Caco-2 (cell line): ENCODE results near the gene PPP1R36. TPM values are rescaled to one million over a fixed set of nuclear protein-coding genes. Genes with fewer than 3 reads are reported as not detected.

ENCODE experiments used
- BruUV-seq: library from RNA; stranded (reverse); fragments of 400-500 nt; replicated peaks from 2 replicates; lab custom pipeline; 2021; lab: Mats Ljungman, UMichigan
- CTCF ChIA-PET: fragments of 300-600 bp; sonication (Branson Sonifier 250); formaldehyde crosslinking; loops from one replicate; lab custom pipeline; 2022; ENCODE audit warnings: antibody characterized with exemption; lab: Charles Lee
- POLR2A ChIA-PET: fragments of 300-600 bp; sonication (Branson Sonifier 250); formaldehyde crosslinking; loops from one replicate; lab custom pipeline; 2022; ENCODE audit warnings: antibody characterized with exemption; lab: Charles Lee
- DNase-seq, 2 experiments: peaks; one replicate each; pipeline versions ENCODE4 v3.0.0 to v3.0.0-alpha.2; 2020 to 2022
- H3K27me3 ChIP-seq: replicated peaks from 2 replicates; pipeline ENCODE4 v1.6.0; 2011; ENCODE audit warnings: low read length; ENCODE audit not compliant: control insufficient read depth, insufficient read depth
- H3K36me3 ChIP-seq: 2 replicates; pipeline ENCODE4 v1.5.1; 2011; ENCODE audit warnings: low read length; ENCODE audit not compliant: control insufficient read depth, insufficient read depth
- H3K4me1 ChIP-seq: fragments of 250-450 bp; sonication (Bioruptor Pico); 2 replicates; pipeline ENCODE4 v1.5.1; 2020; ENCODE audit warnings: mild to moderate bottlenecking
- H3K4me3 ChIP-seq: 2 replicates; pipeline ENCODE4 v1.5.1; 2011; ENCODE audit warnings: low read depth, mild to moderate bottlenecking, control low read depth, low read length
- H3K9me3 ChIP-seq: fragments of 250-450 bp; sonication (Bioruptor Pico); 2 replicates; pipeline ENCODE4 v1.5.1; 2020; ENCODE audit warnings: mild to moderate bottlenecking, moderate library complexity
- H3K27ac Mint-ChIP-seq: one replicate; pipeline ENCODE4 v1.8.0; 2022; ENCODE audit warnings: mixed read lengths; ENCODE audit not compliant: unreplicated experiment
- H3K27me3 Mint-ChIP-seq: one replicate; pipeline ENCODE4 v1.8.0; 2022; ENCODE audit warnings: mixed read lengths; ENCODE audit not compliant: insufficient read depth, unreplicated experiment
- H3K36me3 Mint-ChIP-seq: one replicate; pipeline ENCODE4 v1.8.0; 2022; ENCODE audit warnings: mild to moderate bottlenecking, mixed read lengths; ENCODE audit not compliant: insufficient read depth, unreplicated experiment
- H3K4me1 Mint-ChIP-seq: one replicate; pipeline ENCODE4 v1.8.0; 2022; ENCODE audit warnings: low read depth, mixed read lengths; ENCODE audit not compliant: unreplicated experiment
- H3K4me3 Mint-ChIP-seq: one replicate; pipeline ENCODE4 v1.8.0; 2022; ENCODE audit warnings: mild to moderate bottlenecking, moderate library complexity, mixed read lengths; ENCODE audit not compliant: unreplicated experiment
- H3K9me3 Mint-ChIP-seq: one replicate; pipeline ENCODE4 v1.8.0; 2022; ENCODE audit warnings: mixed read lengths; ENCODE audit not compliant: unreplicated experiment
- intact Hi-C: fragments of 100-400 bp; cut with micrococcal nuclease; formaldehyde crosslinking; loops from one replicate; pipeline ENCODE4 v1.10.0; 2022; ENCODE audit not compliant: unreplicated experiment
- total RNA-seq: library from RNA; stranded (reverse); gene quantifications from 2 replicates; pipeline ENCODE4 v1.2.3, GENCODE V29; 2022
- TF ChIP-seq, protein P1 (sequence below), 2 experiments: fragments of 200-600 bp in 1 of 2; IDR thresholded peaks; 1 replicate in 1 of 2; 2 replicates in 1 of 2; pipeline versions ENCODE4 v1.5.1 to v1.8.0; 2011 to 2022; ENCODE audit warnings: antibody characterized with exemption in 1 of 2, control low read depth in 1 of 2, inconsistent platforms in 1 of 2, low read depth in 1 of 2, low read length in 1 of 2, mild to moderate bottlenecking in 1 of 2, moderate library complexity in 1 of 2; ENCODE audit not compliant: insufficient read depth in 1 of 2, severe bottlenecking in 1 of 2, unreplicated experiment in 1 of 2

The PPP1R36 gene
- total RNA-seq, 1 experiment from 2014 or later, result 2.9 TPM

DNA sequence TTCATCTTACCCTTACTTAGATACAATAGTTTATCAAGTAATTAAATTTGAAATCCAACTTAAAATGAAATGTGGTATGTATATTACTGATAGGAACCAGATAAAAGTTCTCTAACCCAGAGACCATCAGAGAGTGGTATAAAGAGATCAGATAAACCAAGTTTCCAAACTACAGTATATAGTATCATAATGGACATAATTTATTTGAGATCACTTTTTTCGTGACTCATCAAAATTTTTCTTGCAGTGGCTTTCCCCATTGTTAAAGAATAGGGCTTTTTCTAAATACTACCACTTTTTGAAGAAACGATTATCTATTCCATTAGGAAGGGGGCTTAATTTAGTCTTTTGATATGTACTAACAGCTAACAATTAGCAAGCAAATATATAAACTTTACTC, 24.4 kb upstream of the PPP1R36 start:
- Histone ChIP-seq H3K27me3 (no peaks in the 10 kb centered on the region), H3K4me1 (peaks cover 6% of the 10 kb centered on the region; the same call in 1 of the 2 replicates), H3K4me3 (no peak overlapping the region), H3K36me3 (no peaks in the 10 kb centered on the region), H3K9me3 (no peaks in the 10 kb centered on the region)
- BruUV-seq, result no TSS peak
- TF ChIP-seq, protein P1, sequence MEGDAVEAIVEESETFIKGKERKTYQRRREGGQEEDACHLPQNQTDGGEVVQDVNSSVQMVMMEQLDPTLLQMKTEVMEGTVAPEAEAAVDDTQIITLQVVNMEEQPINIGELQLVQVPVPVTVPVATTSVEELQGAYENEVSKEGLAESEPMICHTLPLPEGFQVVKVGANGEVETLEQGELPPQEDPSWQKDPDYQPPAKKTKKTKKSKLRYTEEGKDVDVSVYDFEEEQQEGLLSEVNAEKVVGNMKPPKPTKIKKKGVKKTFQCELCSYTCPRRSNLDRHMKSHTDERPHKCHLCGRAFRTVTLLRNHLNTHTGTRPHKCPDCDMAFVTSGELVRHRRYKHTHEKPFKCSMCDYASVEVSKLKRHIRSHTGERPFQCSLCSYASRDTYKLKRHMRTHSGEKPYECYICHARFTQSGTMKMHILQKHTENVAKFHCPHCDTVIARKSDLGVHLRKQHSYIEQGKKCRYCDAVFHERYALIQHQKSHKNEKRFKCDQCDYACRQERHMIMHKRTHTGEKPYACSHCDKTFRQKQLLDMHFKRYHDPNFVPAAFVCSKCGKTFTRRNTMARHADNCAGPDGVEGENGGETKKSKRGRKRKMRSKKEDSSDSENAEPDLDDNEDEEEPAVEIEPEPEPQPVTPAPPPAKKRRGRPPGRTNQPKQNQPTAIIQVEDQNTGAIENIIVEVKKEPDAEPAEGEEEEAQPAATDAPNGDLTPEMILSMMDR (IDR thresholded peaks at IDR 0.05; ENCODE audit: insufficient read depth in 1 of 2, low read depth in 1 of 2, low read length in 1 of 2, severe bottlenecking in 1 of 2, unreplicated experiment in 1 of 2), result no peak
- ChIA-PET POLR2A (no interaction called here), CTCF (no interaction called here)
- Mint-ChIP-seq H3K27me3 (no peaks in the 10 kb centered on the region), H3K4me3 (no peak overlapping the region), H3K9me3 (no peaks in the 10 kb centered on the region), H3K36me3 (peaks cover 17% of the 10 kb centered on the region), H3K27ac (no peak overlapping the region), H3K4me1 (peaks cover 12% of the 10 kb centered on the region)
- intact Hi-C loops, result no loop called here
- DNase-seq, result no peak

DNA sequence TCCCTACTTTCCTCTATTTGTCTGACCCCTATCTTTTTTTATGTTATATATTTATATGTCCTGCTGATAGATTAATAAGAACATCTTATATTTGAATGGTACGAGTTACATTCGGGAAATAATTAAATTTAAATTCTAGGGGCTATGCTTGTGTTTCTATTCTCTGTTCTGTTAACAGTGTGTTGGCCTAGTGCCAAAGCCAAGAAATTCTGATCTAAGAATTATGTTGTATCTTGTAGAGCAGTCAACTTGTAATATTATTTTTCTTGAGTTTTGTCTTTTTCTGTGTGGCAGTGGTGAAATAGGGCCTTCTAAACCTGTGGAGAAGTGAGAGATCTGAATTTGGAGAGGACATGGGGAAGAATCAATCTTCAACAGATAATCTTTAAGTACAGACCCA, 18.2 kb upstream of the PPP1R36 start:
- POLR2A ChIA-PET, result no interaction called here

DNA sequence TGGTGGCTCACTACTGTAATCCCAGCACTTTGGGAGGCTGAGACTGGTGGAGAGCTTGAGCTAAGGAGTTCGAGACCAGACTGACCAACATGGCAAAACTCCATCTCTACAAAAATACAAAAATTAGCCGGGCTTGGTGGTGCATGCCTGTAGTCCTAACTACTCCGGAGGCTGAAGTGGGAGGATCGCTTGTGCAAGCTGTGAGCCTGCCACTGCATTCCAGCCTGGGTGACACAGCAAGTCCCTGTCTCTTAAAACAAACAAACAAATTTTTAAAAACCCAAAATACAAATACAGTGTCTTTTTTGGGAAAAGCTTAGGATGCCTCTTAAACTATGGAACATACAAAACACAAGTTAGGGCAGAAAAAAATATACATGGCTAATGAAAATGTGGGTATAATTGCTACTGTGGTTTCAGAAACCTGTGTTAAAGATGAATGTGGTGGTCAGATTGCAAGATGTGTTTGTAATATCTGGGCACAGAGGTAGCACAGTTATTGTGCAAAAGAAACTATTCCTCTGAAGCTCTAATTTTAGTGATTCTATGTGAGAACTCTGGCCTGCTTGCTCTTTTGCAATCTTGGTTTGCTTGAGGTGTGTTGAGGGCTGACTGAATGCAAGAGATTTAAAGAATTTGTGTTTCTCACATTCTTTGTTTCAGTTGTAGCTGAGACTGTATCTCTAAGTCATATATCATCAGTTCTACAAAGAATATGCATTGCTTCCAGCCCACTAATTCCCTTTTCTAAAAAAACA, 13.1 kb upstream of the PPP1R36 start:
- DNase-seq, result peak in 1 of 2 experiments; percentile 22
- H3K27ac Mint-ChIP-seq, result peak overlapping the region; percentile 89
- H3K4me3 ChIP-seq, result no peak overlapping the region
- intact Hi-C loops, result no loop called here
- TF ChIP-seq, protein P1 (IDR thresholded peaks at IDR 0.05; ENCODE audit: insufficient read depth in 1 of 2, low read depth in 1 of 2, low read length in 1 of 2, severe bottlenecking in 1 of 2, unreplicated experiment in 1 of 2), result no peak
- peaks cover 12% of the 10 kb centered on the region; the same call in 1 of the 2 replicates for H3K4me1 ChIP-seq
- peaks cover 12% of the 10 kb centered on the region for H3K36me3 Mint-ChIP-seq
- ChIA-PET CTCF (interaction anchor here (1.5 kb wide), 1 partner anchor 26 kb away, joined by 3 read pairs; no protein-coding TSS in a partner anchor), POLR2A (interaction anchor here (0.8 kb wide), 1 partner anchor 109 kb away, joined by 3 read pairs; no protein-coding TSS in a partner anchor)
- peaks cover 6% of the 10 kb centered on the region; the same call in 1 of the 2 replicates for H3K9me3 ChIP-seq
- no peaks in the 10 kb centered on the region for H3K9me3 Mint-ChIP-seq
- BruUV-seq, result no TSS peak
- H3K27me3 ChIP-seq, result no peaks in the 10 kb centered on the region
- peak overlapping the region; percentile 20 for H3K4me3 Mint-ChIP-seq
- no peaks in the 10 kb centered on the region for H3K36me3 ChIP-seq
- H3K27me3 Mint-ChIP-seq, result no peaks in the 10 kb centered on the region
- H3K4me1 Mint-ChIP-seq, result peaks cover 16% of the 10 kb centered on the region

More for the DNA sequence above, 18.2 kb upstream of the PPP1R36 start:
- Mint-ChIP-seq H3K9me3 (no peaks in the 10 kb centered on the region), H3K36me3 (peaks cover 11% of the 10 kb centered on the region), H3K4me3 (no peak overlapping the region), H3K27me3 (no peaks in the 10 kb centered on the region), H3K27ac (no peak overlapping the region), H3K4me1 (peaks cover 12% of the 10 kb centered on the region)
- H3K4me1 ChIP-seq, result peaks cover 9% of the 10 kb centered on the region; the same call in 1 of the 2 replicates
- BruUV-seq, result no TSS peak
- H3K9me3 ChIP-seq, result no peaks in the 10 kb centered on the region
- H3K4me3 ChIP-seq, result no peak overlapping the region
- H3K36me3 ChIP-seq, result no peaks in the 10 kb centered on the region
- DNase-seq, result no peak
- CTCF ChIA-PET, result no interaction called here
- intact Hi-C loops, result no loop called here
- no peaks in the 10 kb centered on the region for H3K27me3 ChIP-seq
- TF ChIP-seq, protein P1 (IDR thresholded peaks at IDR 0.05; ENCODE audit: insufficient read depth in 1 of 2, low read depth in 1 of 2, low read length in 1 of 2, severe bottlenecking in 1 of 2, unreplicated experiment in 1 of 2), result no peak
